Heart right ventricle (tissue), 16 donors: Measurements from ENCODE around the gene LUZP2. TPM values are rescaled to one million over a fixed set of nuclear protein-coding genes. Genes with fewer than 3 reads are reported as not detected.

Source experiments
- ATAC-seq, 8 donors: fragments of 200-7000 bp; cut with Tn5 transposase; one replicate each; pipeline ENCODE4 v1.9.1; 2020; ENCODE audit warnings: mild to moderate bottlenecking in 8 of 8, moderate library complexity in 8 of 8, moderate number of reproducible peaks in 1 of 8
- DNase-seq, 2 donors: peaks; one replicate each; pipeline ENCODE4 v3.0.0-alpha.2; 2020
- H3K27ac ChIP-seq, 10 donors: fragments of 200-600 bp; sonication (generic) in 2 of 10; one replicate each; pipeline versions ENCODE4 v1.5.0 to v1.8.0; 2020 to 2022; ENCODE audit warnings: mild to moderate bottlenecking in 3 of 10
- H3K27me3 ChIP-seq, 7 donors: fragments of 200-600 bp; one replicate each; pipeline ENCODE4 v1.8.0; 2021 to 2022; ENCODE audit warnings: mild to moderate bottlenecking in 2 of 7
- H3K36me3 ChIP-seq, 9 donors: fragments of 200-600 bp; sonication (generic) in 1 of 9; one replicate each; pipeline versions ENCODE4 v1.5.0 to v1.8.0; 2020 to 2022; ENCODE audit warnings: mild to moderate bottlenecking in 2 of 9
- H3K4me1 ChIP-seq, 9 donors: fragments of 200-600 bp; sonication (generic) in 1 of 9; one replicate each; pipeline versions ENCODE4 v1.5.0 to v1.8.0; 2020 to 2022; ENCODE audit warnings: mild to moderate bottlenecking in 4 of 9
- H3K4me3 ChIP-seq, 10 donors: fragments of 200-600 bp; sonication (generic) in 2 of 10; one replicate each; pipeline versions ENCODE4 v1.5.0 to v1.8.0; 2020 to 2022; ENCODE audit warnings: mild to moderate bottlenecking in 7 of 10, moderate library complexity in 2 of 10
- H3K9me3 ChIP-seq, 11 donors: fragments of 200-600 bp in 10 of 11; sonication (generic) in 2 of 11; one replicate each; pipeline versions ENCODE4 v1.5.0 to v1.8.0; 2013 to 2022; ENCODE audit warnings: mild to moderate bottlenecking in 2 of 11, control low read depth in 1 of 11, moderate library complexity in 1 of 11
- WGBS, 2 donors: extraction: QIAGEN DNeasy Blood & Tissue Kit; methylation state at CpG; one replicate each; pipeline ENCODE4 v1.1.7; 2013; ENCODE audit warnings: inconsistent platforms in 1 of 2; 5-methylcytosine and 5-hydroxymethylcytosine counted together
- intact Hi-C, 10 donors: fragments of 100-400 bp; cut with DNase I; formaldehyde crosslinking; loops; one replicate each; pipeline versions ENCODE4 v1.11.1 to v1.14.2; 2022
- polyA plus RNA-seq, 2 donors: library from polyadenylated mRNA; stranded (reverse); fragments of 200-250 nt; gene quantifications; one replicate each; pipeline ENCODE4 v1.2.3, GENCODE V29; 2013
- total RNA-seq, 10 donors: library from RNA; stranded (reverse); fragmentation: NEBNext Ultra II Directional in 3 of 10; extraction: Animal tissue kit (Norgen Biotek cat#: 25700) in 3 of 10; gene quantifications; one replicate each; pipeline versions ENCODE4 v1.2.1 to v1.2.4, GENCODE V29; 2021 to 2023
- TF ChIP-seq, protein P1 (sequence below), 9 donors: fragments of 200-600 bp; sonication (generic) in 2 of 9; IDR thresholded peaks; one replicate each; pipeline versions ENCODE4 v1.5.0 to v1.8.0; 2021 to 2022; ENCODE audit warnings: antibody characterized with exemption in 9 of 9, mild to moderate bottlenecking in 5 of 9, moderate library complexity in 1 of 9
- donor health status: Arrhythmogenic right ventricular cardiomyopathy.
- donor health status: ischemic (EF 13 %, LVEDD 7.1; RV severe dilation, severe dysfunction).
- donor health status: healthy with polysubstance abuse.
- donor health status: DM: no; HTN: yes; CAD: no.
- donor health status: DM: no; HTN: no; CAD: no.
- donor health status: ischemic (EF 25% LVEDD 6.9; RV normal size, moderate dysfunction).
- donor health status: ischemic (EF 25% LVEDD 5.7; RV mildly dilated, moderate dysfunction).
- donor health status: healthy.
- donor health status: DM: yes; HTN: yes; CAD: no.
- donor health status: Ischemic cardiomyopathy.
- donor health status: ischemic (EF 35%, LVEDD 5.7; RV mildly dilated, moderate dysfunction).
- donor health status: nonischemic (EF 11% LVEDD 7.7; RV severe dilation, severe dysfunction).
- donor health status: DM: yes; HTN: yes; CAD: no.
- donor health status: PGD.
- donor health status: ischemic (EF 29% LVEDD 5.4; RV normal size, mild dysfunction).
- donor health status: nonischemic (EF 23%, LVEDD 6.1; RV moderate dilation, normal function).

The LUZP2 gene
- total and polyA plus RNA-seq, 12 donors = 0.07 to 0.46 (median 0.18) TPM; not detected in 6

DNA sequence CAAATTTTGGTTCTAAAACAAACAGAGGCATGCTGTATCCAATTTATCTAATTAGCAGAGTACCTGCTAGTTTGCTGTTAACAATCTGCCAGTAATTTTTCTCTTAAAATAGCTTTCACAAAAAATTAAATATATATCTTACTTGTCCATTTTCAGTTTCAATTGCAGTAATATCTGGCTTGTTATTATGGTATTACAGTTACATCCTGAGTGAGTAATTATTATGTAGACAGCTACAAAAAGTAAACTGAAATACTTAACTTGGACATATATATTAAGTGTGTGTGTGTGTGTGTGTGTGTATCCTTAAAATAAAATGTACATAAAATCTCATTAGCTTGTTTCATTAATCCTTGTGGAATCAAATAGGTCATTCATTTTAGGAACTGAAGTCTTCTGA is 148.7 kb downstream of the LUZP2 start:
- no peak for ATAC-seq
- TF ChIP-seq, protein P1, sequence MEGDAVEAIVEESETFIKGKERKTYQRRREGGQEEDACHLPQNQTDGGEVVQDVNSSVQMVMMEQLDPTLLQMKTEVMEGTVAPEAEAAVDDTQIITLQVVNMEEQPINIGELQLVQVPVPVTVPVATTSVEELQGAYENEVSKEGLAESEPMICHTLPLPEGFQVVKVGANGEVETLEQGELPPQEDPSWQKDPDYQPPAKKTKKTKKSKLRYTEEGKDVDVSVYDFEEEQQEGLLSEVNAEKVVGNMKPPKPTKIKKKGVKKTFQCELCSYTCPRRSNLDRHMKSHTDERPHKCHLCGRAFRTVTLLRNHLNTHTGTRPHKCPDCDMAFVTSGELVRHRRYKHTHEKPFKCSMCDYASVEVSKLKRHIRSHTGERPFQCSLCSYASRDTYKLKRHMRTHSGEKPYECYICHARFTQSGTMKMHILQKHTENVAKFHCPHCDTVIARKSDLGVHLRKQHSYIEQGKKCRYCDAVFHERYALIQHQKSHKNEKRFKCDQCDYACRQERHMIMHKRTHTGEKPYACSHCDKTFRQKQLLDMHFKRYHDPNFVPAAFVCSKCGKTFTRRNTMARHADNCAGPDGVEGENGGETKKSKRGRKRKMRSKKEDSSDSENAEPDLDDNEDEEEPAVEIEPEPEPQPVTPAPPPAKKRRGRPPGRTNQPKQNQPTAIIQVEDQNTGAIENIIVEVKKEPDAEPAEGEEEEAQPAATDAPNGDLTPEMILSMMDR (IDR thresholded peaks at IDR 0.05) = no peak

GRCh38 chr11:24651873-24652272 is 155.0 kb downstream of the LUZP2 start:
- intact Hi-C loops = no loop called here
- Histone ChIP-seq H3K27ac (no peak overlapping the region), H3K27me3 (no peaks in the 10 kb centered on the region), H3K4me3 (no peak overlapping the region), H3K9me3 (no peaks in the 10 kb centered on the region), H3K36me3 (no peaks in the 10 kb centered on the region), H3K4me1 (no peaks in the 10 kb centered on the region)
- WGBS, 2 donors = 82 to 84% methylated on average over 2 of the region's 2 CpGs
- no peak for DNase-seq
- no peak for ATAC-seq
- TF ChIP-seq, protein P1 (IDR thresholded peaks at IDR 0.05) = no peak

More for the DNA sequence above, 148.7 kb downstream of the LUZP2 start:
- Histone ChIP-seq H3K9me3 (no peaks in the 10 kb centered on the region), H3K36me3 (no peaks in the 10 kb centered on the region), H3K27ac (no peak overlapping the region), H3K4me1 (no peaks in the 10 kb centered on the region), H3K27me3 (no peaks in the 10 kb centered on the region), H3K4me3 (no peak overlapping the region)
- DNase-seq = no peak
- intact Hi-C loops = no loop called here

DNA sequence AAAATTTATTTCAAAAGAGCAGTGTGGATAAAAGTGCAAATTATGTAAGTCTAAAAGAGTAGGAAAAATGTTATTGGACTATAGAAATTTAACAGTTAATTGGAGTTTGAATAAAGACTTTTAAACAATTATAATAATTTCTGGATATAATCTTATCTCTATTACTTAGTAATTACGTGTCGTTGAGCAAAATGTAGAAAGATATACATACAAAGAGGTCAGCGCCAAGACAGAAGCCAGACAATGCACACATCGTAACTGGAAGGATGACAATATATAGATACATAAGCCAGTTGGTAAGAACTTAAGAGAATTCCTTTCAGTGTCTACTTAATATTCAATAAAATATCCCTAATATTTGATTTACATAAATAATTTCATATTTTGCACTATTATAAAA is 157.0 kb downstream of the LUZP2 start:
- no peaks in the 10 kb centered on the region for H3K4me1 ChIP-seq
- DNase-seq = no peak
- no peaks in the 10 kb centered on the region for H3K27me3 ChIP-seq
- 77 to 80% methylated on average over 4 of the region's 4 CpGs for WGBS, 2 donors
- no peak overlapping the region for H3K27ac ChIP-seq
- no peaks in the 10 kb centered on the region for H3K36me3 ChIP-seq
- TF ChIP-seq, protein P1 (IDR thresholded peaks at IDR 0.05) = no peak
- intact Hi-C loops = no loop called here
- H3K4me3 ChIP-seq = no peak overlapping the region
- no peak for ATAC-seq
- peaks cover 0 to 4% (median 0%) of the 10 kb centered on the region in 11 donors for H3K9me3 ChIP-seq

- intact Hi-C loops = no loop called here
- ATAC-seq = no peak
- Histone ChIP-seq H3K36me3 (no peaks in the 10 kb centered on the region), H3K27me3 (no peaks in the 10 kb centered on the region), H3K9me3 (peaks cover 0 to 4% (median 0%) of the 10 kb centered on the region in 11 donors), H3K4me1 (no peaks in the 10 kb centered on the region), H3K27ac (no peak overlapping the region), H3K4me3 (no peak overlapping the region)
- no peak for DNase-seq
- TF ChIP-seq, protein P1 (IDR thresholded peaks at IDR 0.05) = no peak
- WGBS, 2 donors = 24 to 41% methylated on average over 1 of the region's 1 CpG
Observed at GRCh38 chr11:24661331-24661730, 164.5 kb downstream of the LUZP2 start.
